ENCODE measurements around the gene ADARB1.

ADARB1 gene

DNA sequence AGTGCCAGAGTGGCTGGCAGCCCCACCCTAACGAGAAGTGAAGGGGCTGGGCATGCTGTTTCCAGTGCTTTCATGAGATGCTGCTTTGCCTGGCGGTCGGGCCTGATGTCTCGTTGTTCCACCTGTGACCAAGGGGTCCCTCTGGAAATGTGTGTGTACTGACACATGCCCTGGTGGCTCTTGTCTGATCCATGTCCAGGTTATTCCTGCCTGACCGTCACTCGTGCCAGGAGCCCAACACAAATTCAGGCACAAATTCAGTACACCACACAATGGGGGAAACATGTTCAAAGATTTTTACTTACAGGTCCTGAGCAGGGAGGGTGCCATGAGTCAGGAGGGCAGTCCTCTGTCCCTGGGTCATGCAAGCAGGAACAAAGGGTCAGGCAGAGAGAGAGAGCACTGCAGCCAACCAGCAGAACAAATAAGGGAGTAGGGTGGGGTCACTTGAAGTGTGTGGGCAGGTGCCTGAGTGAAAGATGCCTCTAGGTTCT is 76.3 kb downstream of the ADARB1 start:
- no peaks in the 10 kb centered on the region for H3K27me3 Mint-ChIP-seq
- peaks cover 22% of the 10 kb centered on the region for H3K36me3 Mint-ChIP-seq (ENCODE audit: low read depth)
- peak; percentile 26 for DNase-seq
- peak overlapping the region; percentile 45 for H3K27ac Mint-ChIP-seq
- peaks cover 41% of the 10 kb centered on the region for H3K4me1 Mint-ChIP-seq (ENCODE audit: low read depth)
- H3K9me3 Mint-ChIP-seq, result no peaks in the 10 kb centered on the region
- no peak overlapping the region for H3K4me3 Mint-ChIP-seq

GRCh38 chr21:45151445-45152160 is 77.2 kb downstream of the ADARB1 start:
- H3K9me3 Mint-ChIP-seq, result no peaks in the 10 kb centered on the region
- no peak overlapping the region for H3K4me3 Mint-ChIP-seq
- peak; percentile 36 for DNase-seq
- no peaks in the 10 kb centered on the region for H3K27me3 Mint-ChIP-seq
- H3K4me1 Mint-ChIP-seq (ENCODE audit: low read depth), result peaks cover 41% of the 10 kb centered on the region
- peak overlapping the region; percentile 85 for H3K27ac Mint-ChIP-seq
- peaks cover 14% of the 10 kb centered on the region for H3K36me3 Mint-ChIP-seq (ENCODE audit: low read depth)

- peaks cover 41% of the 10 kb centered on the region for H3K4me1 Mint-ChIP-seq (ENCODE audit: low read depth)
- no peaks in the 10 kb centered on the region for H3K27me3 Mint-ChIP-seq
- H3K4me3 Mint-ChIP-seq, result peak overlapping the region; percentile 72
- peaks cover 17% of the 10 kb centered on the region for H3K36me3 Mint-ChIP-seq (ENCODE audit: low read depth)
- H3K27ac Mint-ChIP-seq, result peak overlapping the region; percentile 85
- DNase-seq, result peak; percentile 78
- H3K9me3 Mint-ChIP-seq, result no peaks in the 10 kb centered on the region
Observed at GRCh38 chr21:45152265-45152746, 77.9 kb downstream of the ADARB1 start.

GRCh38 chr21:45153358-45154318 is 79.3 kb downstream of the ADARB1 start:
- peaks cover 41% of the 10 kb centered on the region for H3K4me1 Mint-ChIP-seq (ENCODE audit: low read depth)
- H3K27ac Mint-ChIP-seq, result no peak overlapping the region
- H3K36me3 Mint-ChIP-seq (ENCODE audit: low read depth), result peaks cover 16% of the 10 kb centered on the region
- H3K4me3 Mint-ChIP-seq, result no peak overlapping the region
- H3K27me3 Mint-ChIP-seq, result no peaks in the 10 kb centered on the region
- peak; percentile 29 for DNase-seq
- H3K9me3 Mint-ChIP-seq, result no peaks in the 10 kb centered on the region

- peak; percentile 40 for DNase-seq
Observed at GRCh38 chr21:45154511-45155508, 80.4 kb downstream of the ADARB1 start.

DNA sequence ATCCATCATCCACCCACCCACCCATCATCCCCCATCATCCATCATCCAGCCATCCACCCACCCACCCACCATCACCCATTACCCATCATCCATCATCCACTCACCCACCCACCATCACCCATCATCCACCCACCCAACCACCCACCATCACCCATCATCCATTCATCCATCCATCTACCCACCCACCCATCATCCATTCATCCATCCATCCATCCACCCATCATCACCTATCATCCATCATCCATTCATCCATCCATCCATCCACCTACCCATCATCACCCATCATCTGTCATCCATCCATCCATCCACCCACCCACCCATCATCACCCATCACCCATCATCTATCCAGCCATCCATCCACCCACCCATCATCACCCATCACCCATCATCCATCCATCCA is 81.5 kb downstream of the ADARB1 start:
- no peak for DNase-seq
- Mint-ChIP-seq H3K27ac (no peak overlapping the region), H3K4me3 (no peak overlapping the region), H3K9me3 (no peaks in the 10 kb centered on the region), H3K4me1 (ENCODE audit: low read depth) (peaks cover 39% of the 10 kb centered on the region), H3K27me3 (no peaks in the 10 kb centered on the region), H3K36me3 (ENCODE audit: low read depth) (peaks cover 20% of the 10 kb centered on the region)

More at GRCh38 chr21:45154511-45155508, 80.4 kb downstream of the ADARB1 start:
- no peaks in the 10 kb centered on the region for H3K9me3 Mint-ChIP-seq
- peaks cover 15% of the 10 kb centered on the region for H3K36me3 Mint-ChIP-seq (ENCODE audit: low read depth)
- no peak overlapping the region for H3K4me3 Mint-ChIP-seq
- H3K4me1 Mint-ChIP-seq (ENCODE audit: low read depth), result peaks cover 41% of the 10 kb centered on the region
- no peaks in the 10 kb centered on the region for H3K27me3 Mint-ChIP-seq
- no peak overlapping the region for H3K27ac Mint-ChIP-seq

DNA sequence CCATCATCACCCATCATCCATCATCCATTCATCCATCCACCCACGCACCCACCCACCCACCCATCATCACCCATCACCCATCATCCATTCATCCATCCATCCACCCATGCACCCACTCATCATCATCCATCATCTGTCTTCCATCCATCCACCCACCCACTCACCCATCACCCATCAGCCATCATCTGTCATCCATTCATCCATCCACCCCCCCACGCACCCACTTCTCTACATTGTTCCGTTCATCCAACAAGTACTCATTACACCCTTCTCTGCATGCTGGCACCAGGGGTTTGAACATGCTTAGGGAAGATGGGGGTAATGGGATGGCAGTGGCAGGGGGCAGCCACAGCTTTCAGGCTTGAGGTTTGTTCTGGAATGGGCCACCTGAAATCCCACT is 82.1 kb downstream of the ADARB1 start:
- Mint-ChIP-seq H3K4me1 (ENCODE audit: low read depth) (peaks cover 35% of the 10 kb centered on the region), H3K4me3 (no peak overlapping the region), H3K9me3 (no peaks in the 10 kb centered on the region), H3K27me3 (no peaks in the 10 kb centered on the region), H3K27ac (no peak overlapping the region), H3K36me3 (ENCODE audit: low read depth) (peaks cover 20% of the 10 kb centered on the region)
- DNase-seq, result peak; percentile 8

GRCh38 chr21:45157932-45158331 is 83.6 kb downstream of the ADARB1 start:
- Mint-ChIP-seq H3K27me3 (no peaks in the 10 kb centered on the region), H3K36me3 (ENCODE audit: low read depth) (peaks cover 23% of the 10 kb centered on the region), H3K9me3 (no peaks in the 10 kb centered on the region), H3K4me1 (ENCODE audit: low read depth) (peaks cover 21% of the 10 kb centered on the region), H3K4me3 (no peak overlapping the region), H3K27ac (no peak overlapping the region)
- DNase-seq, result no peak

GRCh38 chr21:45158491-45159423 is 84.4 kb downstream of the ADARB1 start:
- DNase-seq, result no peak
- Mint-ChIP-seq H3K4me3 (no peak overlapping the region), H3K9me3 (no peaks in the 10 kb centered on the region), H3K27ac (no peak overlapping the region), H3K4me1 (ENCODE audit: low read depth) (peaks cover 15% of the 10 kb centered on the region), H3K27me3 (no peaks in the 10 kb centered on the region), H3K36me3 (ENCODE audit: low read depth) (peaks cover 23% of the 10 kb centered on the region)

GRCh38 chr21:45160198-45160597 is 85.8 kb downstream of the ADARB1 start:
- H3K4me3 Mint-ChIP-seq, result no peak overlapping the region
- no peak for DNase-seq
- H3K9me3 Mint-ChIP-seq, result no peaks in the 10 kb centered on the region
- H3K27me3 Mint-ChIP-seq, result no peaks in the 10 kb centered on the region
- H3K4me1 Mint-ChIP-seq (ENCODE audit: low read depth), result peaks cover 2% of the 10 kb centered on the region
- peaks cover 23% of the 10 kb centered on the region for H3K36me3 Mint-ChIP-seq (ENCODE audit: low read depth)
- H3K27ac Mint-ChIP-seq, result no peak overlapping the region

- Mint-ChIP-seq H3K36me3 (ENCODE audit: low read depth) (peaks cover 23% of the 10 kb centered on the region), H3K9me3 (no peaks in the 10 kb centered on the region), H3K4me3 (no peak overlapping the region), H3K27ac (no peak overlapping the region), H3K4me1 (ENCODE audit: low read depth) (no peaks in the 10 kb centered on the region), H3K27me3 (no peaks in the 10 kb centered on the region)
- DNase-seq, result no peak
Observed at GRCh38 chr21:45161038-45161945, 86.9 kb downstream of the ADARB1 start.

DNA sequence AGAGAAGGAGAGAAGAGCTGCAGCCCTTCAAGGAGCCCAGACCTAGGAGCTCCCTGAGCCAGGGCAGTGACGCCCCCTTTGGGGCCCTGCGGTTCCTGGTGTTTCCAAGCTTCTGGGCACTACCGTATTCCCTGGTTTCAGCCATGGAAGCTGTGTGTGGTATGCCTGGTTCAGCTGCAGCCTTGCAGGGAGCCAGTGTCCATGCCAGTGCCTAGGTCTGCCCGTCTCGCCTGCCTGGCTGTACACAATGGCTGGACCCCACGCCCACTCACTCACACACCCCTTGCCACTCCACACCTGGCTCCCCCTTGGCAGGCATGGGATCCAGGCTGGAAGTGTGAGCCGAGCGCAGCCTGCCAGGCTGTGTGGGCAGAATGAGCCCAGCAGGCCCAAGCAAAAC is 87.7 kb downstream of the ADARB1 start:
- Mint-ChIP-seq H3K27ac (no peak overlapping the region), H3K4me3 (no peak overlapping the region), H3K36me3 (ENCODE audit: low read depth) (peaks cover 20% of the 10 kb centered on the region), H3K4me1 (ENCODE audit: low read depth) (peaks cover 4% of the 10 kb centered on the region), H3K27me3 (no peaks in the 10 kb centered on the region), H3K9me3 (no peaks in the 10 kb centered on the region)
- DNase-seq, result no peak

All from activated T-cell treated with anti-CD3 and anti-CD28 coated beads, Interleukin-2, amount 50 U/mL, for 24 hours (primary cell).